Measurements from ENCODE around the gene FLAD1.

Gene FLAD1

GRCh38 chr1:154955718-154956543 lies 27.2 kb upstream of the FLAD1 start, which contains the start of gene PBXIP1 (continued):
- TF ChIP-seq ZNF398 (tag by site-specific recombination; IDR thresholded peaks at IDR 0.05) (no peak; the same call in 1 of the 2 replicates), ZNF404 (tag by site-specific recombination; IDR thresholded peaks at IDR 0.05) (no peak), ZNF701 (tag by site-specific recombination; IDR thresholded peaks at IDR 0.05) (no peak), ZBTB1 (tag by site-specific recombination; IDR thresholded peaks at IDR 0.05) (no peak), ZNF175 (tag by site-specific recombination; IDR thresholded peaks at IDR 0.05) (no peak), SP2 (tag by site-specific recombination; IDR thresholded peaks at IDR 0.05) (peak; percentile 91), ZNF423 (tag by site-specific recombination; IDR thresholded peaks at IDR 0.05) (no peak), ZNF639 (tag by site-specific recombination; IDR thresholded peaks at IDR 0.05) (no peak), ZNF549 (tag by site-specific recombination; IDR thresholded peaks at IDR 0.05) (no peak), ZNF530 (tag by site-specific recombination; IDR thresholded peaks at IDR 0.05; ENCODE audit: low read depth) (no peak), ZNF146 (tag by site-specific recombination; IDR thresholded peaks at IDR 0.05) (no peak), HOXA7 (CRISPR knock-in tag; IDR thresholded peaks at IDR 0.05; ENCODE audit: borderline replicate concordance) (no peak), ZNF560 (tag by site-specific recombination; IDR thresholded peaks at IDR 0.05; ENCODE audit: borderline replicate concordance) (no peak), ZNF24 (tag by site-specific recombination; IDR thresholded peaks at IDR 0.05) (no peak), SALL2 (tag by site-specific recombination; IDR thresholded peaks at IDR 0.05; ENCODE audit: borderline replicate concordance) (no peak), KLF16 (tag by site-specific recombination; IDR thresholded peaks at IDR 0.05) (no peak), ZNF768 (tag by site-specific recombination; IDR thresholded peaks at IDR 0.05) (no peak), ZFP37 (tag by site-specific recombination; IDR thresholded peaks at IDR 0.05) (no peak), ZNF366 (tag by site-specific recombination; conservative IDR thresholded peaks at IDR 0.05) (peak; percentile 82), ZNF488 (tag by site-specific recombination; IDR thresholded peaks at IDR 0.05) (no peak), ZNF677 (tag by site-specific recombination; IDR thresholded peaks at IDR 0.05) (no peak), ZNF274 (IDR thresholded peaks at IDR 0.05; ENCODE audit: low read length) (no peak), ZNF274 (tag by site-specific recombination; IDR thresholded peaks at IDR 0.05; ENCODE audit: borderline replicate concordance) (no peak), ZNF791 (tag by site-specific recombination; IDR thresholded peaks at IDR 0.05) (no peak), ZBTB11 (tag by site-specific recombination; conservative IDR thresholded peaks at IDR 0.05; ENCODE audit: low read depth) (no peak), REPIN1 (tag by site-specific recombination; IDR thresholded peaks at IDR 0.05; ENCODE audit: low read depth) (no peak), ZNF223 (tag by site-specific recombination; IDR thresholded peaks at IDR 0.05) (no peak), ZBTB21 (tag by site-specific recombination; IDR thresholded peaks at IDR 0.05) (no peak), GLIS1 (tag by site-specific recombination; IDR thresholded peaks at IDR 0.05) (no peak; the same call in 1 of the 2 replicates), BCL11B (tag by site-specific recombination; IDR thresholded peaks at IDR 0.05; ENCODE audit: low read depth) (no peak), SCRT1 (tag by site-specific recombination; IDR thresholded peaks at IDR 0.05; ENCODE audit: borderline replicate concordance) (peak; percentile 99), ZNF670 (tag by site-specific recombination; IDR thresholded peaks at IDR 0.05; ENCODE audit: low read depth) (no peak), ZNF473 (tag by site-specific recombination; IDR thresholded peaks at IDR 0.05) (no peak), ZSCAN30 (tag by site-specific recombination; IDR thresholded peaks at IDR 0.05) (no peak)

Measured in HEK293 (cell line).